ENCODE data around the gene ATXN7L1.

The ATXN7L1 gene

DNA sequence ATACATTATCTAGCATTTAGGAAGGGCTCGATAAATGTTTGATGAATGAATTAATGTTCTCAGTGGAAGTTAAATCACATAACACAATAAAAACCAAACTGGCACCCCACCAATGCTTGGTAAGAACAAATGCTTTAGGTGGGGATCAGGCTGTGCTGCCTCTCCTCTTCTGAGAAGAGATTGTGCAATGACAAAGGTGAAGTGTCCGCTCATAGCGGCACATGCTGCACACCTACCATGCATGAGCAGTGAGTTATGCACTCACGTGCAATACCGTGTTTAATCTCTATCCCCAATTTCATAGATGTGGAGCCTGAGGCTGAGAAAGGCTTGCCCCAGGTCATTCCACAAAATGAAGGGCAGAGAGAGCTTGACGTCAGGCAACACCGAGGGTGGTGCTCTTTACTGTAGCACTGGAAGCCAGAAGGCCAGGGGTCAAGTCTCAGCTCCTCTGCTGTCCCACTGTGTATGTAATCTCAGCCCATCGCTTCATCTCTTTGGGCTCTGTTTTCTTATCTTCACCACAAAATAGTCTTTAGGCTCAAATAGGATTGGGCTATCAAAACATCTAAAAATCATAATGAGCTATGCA is 222.2 kb downstream of the ATXN7L1 start:
- Histone ChIP-seq H2AK5ac (ENCODE audit: low read depth, low read length) (no peak overlapping the region), H3K23ac (ENCODE audit: low read depth, low read length, poor library complexity) (no peak overlapping the region), H3K27me3 (ENCODE audit: control insufficient read depth in 3 of 3, insufficient read depth in 3 of 3, low read depth in 1 of 3, low read length in 3 of 3) (no peaks in the 10 kb centered on the region), H2BK120ac (ENCODE audit: low read depth, low read length) (no peak overlapping the region), H3K36me3 (replicated peaks in 1 of 2; ENCODE audit: control insufficient read depth in 2 of 2, insufficient read depth in 2 of 2, low read length in 2 of 2) (no peaks in the 10 kb centered on the region), H4K91ac (ENCODE audit: low read depth, low read length, poor library complexity) (no peak overlapping the region), H4K8ac (ENCODE audit: low read depth, low read length) (no peak overlapping the region), H2BK12ac (ENCODE audit: low read length) (no peak overlapping the region), H2BK15ac (ENCODE audit: low read length) (no peak overlapping the region), H3K18ac (ENCODE audit: low read length) (no peak overlapping the region), H2AFZ (ENCODE audit: low read length) (no peak overlapping the region), H3K27ac (replicated peaks; ENCODE audit: low read length) (no peak overlapping the region), H3K9ac (ENCODE audit: low read depth, low read length, poor library complexity) (no peak overlapping the region), H3K4ac (ENCODE audit: low read length) (no peak overlapping the region), H2BK5ac (ENCODE audit: low read length) (no peak overlapping the region), H3K79me1 (ENCODE audit: low read depth, low read length) (peaks cover 2% of the 10 kb centered on the region), H3K14ac (ENCODE audit: low read length) (no peak overlapping the region), H3K4me2 (ENCODE audit: insufficient read depth, low read length, poor library complexity, severe bottlenecking) (no peak overlapping the region), H3K4me1 (ENCODE audit: control insufficient read depth in 2 of 2, insufficient read depth in 1 of 2, low read depth in 1 of 2, low read length in 2 of 2) (peaks cover 18 to 21% of the 10 kb centered on the region in 2 donors), H3K9me3 (replicated peaks in 1 of 2; ENCODE audit: control insufficient read depth in 2 of 2, insufficient read depth in 1 of 2, low read depth in 1 of 2, low read length in 2 of 2) (no peaks in the 10 kb centered on the region), H3K4me3 (ENCODE audit: low read length in 2 of 2) (no peak overlapping the region)
- no peak for DNase-seq (ENCODE audit: low spot score)
- WGBS, 2 donors (ENCODE audit: extremely low coverage in 2 of 2, insufficient read length in 2 of 2, insufficient replicate concordance in 1 of 2), result no CpG with 5 or more reads among the region's 8 CpGs

DNA sequence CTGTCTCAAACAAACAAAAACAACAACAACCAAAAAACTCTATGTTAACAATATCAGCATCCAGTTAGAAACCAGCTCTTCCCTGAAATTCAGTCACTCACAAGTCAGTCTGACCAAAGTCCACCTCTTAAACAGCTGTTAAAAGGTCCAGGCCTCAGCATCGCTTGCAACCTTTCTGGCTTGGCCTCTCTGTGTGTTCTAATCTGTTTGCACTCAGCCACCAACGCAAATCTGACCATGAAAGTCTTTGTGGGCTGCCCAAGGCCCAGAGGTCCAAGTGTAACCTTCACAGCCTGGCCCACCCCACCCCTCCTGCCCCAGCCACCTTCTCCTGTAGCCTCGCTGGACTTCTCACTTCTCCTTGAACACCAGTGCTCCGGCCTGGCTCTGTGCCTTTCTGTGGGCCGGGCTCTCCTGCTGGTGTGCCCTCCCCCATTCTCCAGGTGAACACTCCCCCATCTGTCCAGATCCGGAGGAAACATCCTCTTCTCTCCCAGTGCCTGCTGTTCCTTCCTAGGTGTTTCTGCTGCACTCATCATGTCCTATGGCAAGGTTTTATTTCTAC is 222.9 kb downstream of the ATXN7L1 start:
- H3K4me3 ChIP-seq (ENCODE audit: low read length in 2 of 2), result no peak overlapping the region
- no peak overlapping the region for H2BK15ac ChIP-seq (ENCODE audit: low read length)
- H3K9ac ChIP-seq (ENCODE audit: low read depth, low read length, poor library complexity), result no peak overlapping the region
- H2BK120ac ChIP-seq (ENCODE audit: low read depth, low read length), result no peak overlapping the region
- no peak overlapping the region for H2AK5ac ChIP-seq (ENCODE audit: low read depth, low read length)
- no peak overlapping the region for H4K8ac ChIP-seq (ENCODE audit: low read depth, low read length)
- no peak overlapping the region for H3K23ac ChIP-seq (ENCODE audit: low read depth, low read length, poor library complexity)
- H2BK12ac ChIP-seq (ENCODE audit: low read length), result no peak overlapping the region
- no peaks in the 10 kb centered on the region for H3K36me3 ChIP-seq (replicated peaks in 1 of 2; ENCODE audit: control insufficient read depth in 2 of 2, insufficient read depth in 2 of 2, low read length in 2 of 2)
- H3K27me3 ChIP-seq (ENCODE audit: control insufficient read depth in 3 of 3, insufficient read depth in 3 of 3, low read depth in 1 of 3, low read length in 3 of 3), result no peaks in the 10 kb centered on the region
- no peak overlapping the region for H3K4ac ChIP-seq (ENCODE audit: low read length)
- no peak for DNase-seq (ENCODE audit: low spot score)
- WGBS, 2 donors (ENCODE audit: extremely low coverage in 2 of 2, insufficient read length in 2 of 2, insufficient replicate concordance in 1 of 2), result no CpG with 5 or more reads among the region's 6 CpGs
- no peak overlapping the region for H2AFZ ChIP-seq (ENCODE audit: low read length)
- no peak overlapping the region for H4K91ac ChIP-seq (ENCODE audit: low read depth, low read length, poor library complexity)
- no peak overlapping the region for H2BK5ac ChIP-seq (ENCODE audit: low read length)
- no peak overlapping the region for H3K4me2 ChIP-seq (ENCODE audit: insufficient read depth, low read length, poor library complexity, severe bottlenecking)
- no peak overlapping the region for H3K27ac ChIP-seq (replicated peaks; ENCODE audit: low read length)
- H3K18ac ChIP-seq (ENCODE audit: low read length), result no peak overlapping the region
- no peaks in the 10 kb centered on the region for H3K9me3 ChIP-seq (replicated peaks in 1 of 2; ENCODE audit: control insufficient read depth in 2 of 2, insufficient read depth in 1 of 2, low read depth in 1 of 2, low read length in 2 of 2)
- no peak overlapping the region for H3K14ac ChIP-seq (ENCODE audit: low read length)
- H3K4me1 ChIP-seq (ENCODE audit: control insufficient read depth in 2 of 2, insufficient read depth in 1 of 2, low read depth in 1 of 2, low read length in 2 of 2), result peaks cover 25 to 28% of the 10 kb centered on the region in 2 donors
- H3K79me1 ChIP-seq (ENCODE audit: low read depth, low read length), result peaks cover 2% of the 10 kb centered on the region

DNA sequence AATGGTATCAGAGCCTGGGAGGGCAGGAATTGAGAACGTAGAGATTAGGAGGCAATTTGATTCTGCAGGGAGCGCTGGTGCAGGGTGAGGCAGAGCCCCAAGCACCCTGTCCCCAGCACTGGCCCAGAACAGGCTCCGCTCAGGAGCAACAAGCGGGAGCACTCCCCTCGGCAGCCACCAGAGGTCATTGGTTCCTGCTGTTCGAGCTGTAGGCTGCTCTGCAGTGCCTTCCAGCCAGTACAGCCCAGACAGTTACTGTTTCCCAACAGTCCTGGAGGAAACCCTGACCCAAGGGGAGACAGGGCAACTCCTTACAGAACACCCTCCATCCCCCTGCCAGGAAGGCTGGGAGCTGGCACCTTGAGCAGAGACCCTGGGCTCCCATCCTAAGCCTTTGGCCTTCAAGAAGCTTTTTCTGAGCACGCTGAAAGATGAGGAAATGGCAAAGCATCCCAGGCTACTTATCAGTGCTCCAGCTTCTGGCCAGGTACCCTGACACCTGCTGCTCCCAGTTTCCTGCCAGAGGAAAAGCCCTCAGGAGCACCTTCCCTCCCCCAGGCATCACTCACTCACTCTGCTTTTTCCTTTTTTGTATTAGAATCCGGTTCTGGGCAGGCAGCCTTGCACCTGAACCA is 223.9 kb downstream of the ATXN7L1 start:
- H2BK15ac ChIP-seq (ENCODE audit: low read length), result no peak overlapping the region
- H3K9me3 ChIP-seq (replicated peaks in 1 of 2; ENCODE audit: control insufficient read depth in 2 of 2, insufficient read depth in 1 of 2, low read depth in 1 of 2, low read length in 2 of 2), result no peaks in the 10 kb centered on the region
- H2BK12ac ChIP-seq (ENCODE audit: low read length), result no peak overlapping the region
- H3K4me1 ChIP-seq (ENCODE audit: control insufficient read depth in 2 of 2, insufficient read depth in 1 of 2, low read depth in 1 of 2, low read length in 2 of 2), result peaks cover 34 to 35% of the 10 kb centered on the region in 2 donors
- H3K27me3 ChIP-seq (ENCODE audit: control insufficient read depth in 3 of 3, insufficient read depth in 3 of 3, low read depth in 1 of 3, low read length in 3 of 3), result no peaks in the 10 kb centered on the region
- H3K9ac ChIP-seq (ENCODE audit: low read depth, low read length, poor library complexity), result no peak overlapping the region
- no peak overlapping the region for H4K91ac ChIP-seq (ENCODE audit: low read depth, low read length, poor library complexity)
- no CpG with 5 or more reads among the region's 8 CpGs for WGBS, 2 donors (ENCODE audit: extremely low coverage in 2 of 2, insufficient read length in 2 of 2, insufficient replicate concordance in 1 of 2)
- no peak overlapping the region for H3K23ac ChIP-seq (ENCODE audit: low read depth, low read length, poor library complexity)
- H3K79me1 ChIP-seq (ENCODE audit: low read depth, low read length), result peaks cover 2% of the 10 kb centered on the region
- no peak overlapping the region for H2AFZ ChIP-seq (ENCODE audit: low read length)
- peak overlapping the region; percentile 7 for H2AK5ac ChIP-seq (ENCODE audit: low read depth, low read length)
- no peak overlapping the region for H2BK5ac ChIP-seq (ENCODE audit: low read length)
- no peak overlapping the region for H3K4me2 ChIP-seq (ENCODE audit: insufficient read depth, low read length, poor library complexity, severe bottlenecking)
- no peak overlapping the region for H3K14ac ChIP-seq (ENCODE audit: low read length)
- peak; percentile 51 for DNase-seq (ENCODE audit: low spot score)
- H2BK120ac ChIP-seq (ENCODE audit: low read depth, low read length), result no peak overlapping the region
- no peak overlapping the region for H3K4me3 ChIP-seq (ENCODE audit: low read length in 2 of 2)
- H3K36me3 ChIP-seq (replicated peaks in 1 of 2; ENCODE audit: control insufficient read depth in 2 of 2, insufficient read depth in 2 of 2, low read length in 2 of 2), result no peaks in the 10 kb centered on the region
- no peak overlapping the region for H3K4ac ChIP-seq (ENCODE audit: low read length)
- H4K8ac ChIP-seq (ENCODE audit: low read depth, low read length), result no peak overlapping the region
- no peak overlapping the region for H3K18ac ChIP-seq (ENCODE audit: low read length)
- H3K27ac ChIP-seq (replicated peaks; ENCODE audit: low read length), result no peak overlapping the region

DNA sequence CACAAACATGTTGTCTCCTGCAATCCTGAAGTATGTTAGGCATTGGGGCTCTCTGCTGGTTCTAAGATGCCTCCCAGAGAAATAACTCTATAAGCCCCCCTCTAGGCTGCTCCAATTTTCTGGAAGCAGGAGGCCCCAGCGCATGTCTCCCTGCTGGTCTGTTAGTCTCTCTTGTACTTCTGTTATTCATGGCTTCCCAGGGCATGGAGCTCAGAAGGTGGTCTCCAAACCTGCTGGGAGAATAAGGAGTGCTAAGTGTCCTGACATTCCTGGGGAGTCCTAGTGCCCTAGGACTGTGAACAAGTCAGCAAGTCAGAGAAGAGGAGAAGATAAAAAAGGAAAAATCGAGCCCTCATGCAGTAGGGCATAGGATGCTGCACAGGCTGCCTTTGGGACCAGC is 224.6 kb downstream of the ATXN7L1 start:
- DNase-seq (ENCODE audit: low spot score), result no peak
- H2BK5ac ChIP-seq (ENCODE audit: low read length), result no peak overlapping the region
- H3K18ac ChIP-seq (ENCODE audit: low read length), result no peak overlapping the region
- no peak overlapping the region for H3K14ac ChIP-seq (ENCODE audit: low read length)
- no peak overlapping the region for H2BK120ac ChIP-seq (ENCODE audit: low read depth, low read length)
- H3K4me2 ChIP-seq (ENCODE audit: insufficient read depth, low read length, poor library complexity, severe bottlenecking), result no peak overlapping the region
- no peaks in the 10 kb centered on the region for H3K9me3 ChIP-seq (replicated peaks in 1 of 2; ENCODE audit: control insufficient read depth in 2 of 2, insufficient read depth in 1 of 2, low read depth in 1 of 2, low read length in 2 of 2)
- H3K23ac ChIP-seq (ENCODE audit: low read depth, low read length, poor library complexity), result no peak overlapping the region
- H3K4me3 ChIP-seq (ENCODE audit: low read length in 2 of 2), result no peak overlapping the region
- H2BK12ac ChIP-seq (ENCODE audit: low read length), result no peak overlapping the region
- H3K27me3 ChIP-seq (ENCODE audit: control insufficient read depth in 3 of 3, insufficient read depth in 3 of 3, low read depth in 1 of 3, low read length in 3 of 3), result no peaks in the 10 kb centered on the region
- H3K27ac ChIP-seq (replicated peaks; ENCODE audit: low read length), result no peak overlapping the region
- no peak overlapping the region for H4K91ac ChIP-seq (ENCODE audit: low read depth, low read length, poor library complexity)
- peaks cover 2% of the 10 kb centered on the region for H3K79me1 ChIP-seq (ENCODE audit: low read depth, low read length)
- no peak overlapping the region for H2BK15ac ChIP-seq (ENCODE audit: low read length)
- peaks cover 34 to 35% of the 10 kb centered on the region in 2 donors for H3K4me1 ChIP-seq (ENCODE audit: control insufficient read depth in 2 of 2, insufficient read depth in 1 of 2, low read depth in 1 of 2, low read length in 2 of 2)
- H4K8ac ChIP-seq (ENCODE audit: low read depth, low read length), result no peak overlapping the region
- H3K4ac ChIP-seq (ENCODE audit: low read length), result no peak overlapping the region
- no peaks in the 10 kb centered on the region for H3K36me3 ChIP-seq (replicated peaks in 1 of 2; ENCODE audit: control insufficient read depth in 2 of 2, insufficient read depth in 2 of 2, low read length in 2 of 2)
- H2AK5ac ChIP-seq (ENCODE audit: low read depth, low read length), result peak overlapping the region; percentile 7
- no CpG with 5 or more reads among the region's 2 CpGs for WGBS, 2 donors (ENCODE audit: extremely low coverage in 2 of 2, insufficient read length in 2 of 2, insufficient replicate concordance in 1 of 2)
- H2AFZ ChIP-seq (ENCODE audit: low read length), result no peak overlapping the region
- no peak overlapping the region for H3K9ac ChIP-seq (ENCODE audit: low read depth, low read length, poor library complexity)

Measured in neuronal stem cell (in vitro differentiated cells).